NCI-H748 (cell line): ENCODE data around the gene UNC45A.
"Not testable (repeated sequence)": the region's sequence is repeated elsewhere in the genome, so short reads cannot be mapped to it uniquely, and the experiment has no call there.

Experiments used
- DNase-seq: peaks from one replicate; lab custom pipeline; 2025; ENCODE audit not compliant: unreplicated experiment; lab: John Stamatoyannopoulos, UW

The UNC45A gene

GRCh38 chr15:90915808-90916440 lies 19.2 kb upstream of the UNC45A start:
- no peak for DNase-seq

DNA sequence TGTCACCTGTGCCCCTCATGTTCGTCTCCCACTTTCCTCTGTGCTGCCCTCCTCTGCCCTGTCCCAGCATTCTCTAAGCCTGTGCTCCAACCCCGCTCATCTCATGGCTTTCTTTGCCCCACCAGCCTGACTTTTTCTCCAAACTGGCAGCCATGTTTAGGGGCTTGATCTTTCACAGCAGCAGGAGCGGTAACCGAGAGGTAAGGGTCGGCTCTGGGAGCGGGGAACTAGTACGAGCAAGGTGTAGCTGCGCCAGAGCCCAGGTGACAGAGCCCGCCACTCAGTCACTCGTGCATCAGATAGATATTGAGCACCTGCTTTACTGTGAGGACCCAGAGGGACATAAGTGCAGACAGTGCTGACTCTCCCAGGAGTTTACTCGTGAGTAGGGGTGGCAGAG lies 18.6 kb upstream of the UNC45A start:
- DNase-seq, result no peak

- DNase-seq, result no peak
Measured at GRCh38 chr15:90917569-90917968, 17.5 kb upstream of the UNC45A start.

DNA sequence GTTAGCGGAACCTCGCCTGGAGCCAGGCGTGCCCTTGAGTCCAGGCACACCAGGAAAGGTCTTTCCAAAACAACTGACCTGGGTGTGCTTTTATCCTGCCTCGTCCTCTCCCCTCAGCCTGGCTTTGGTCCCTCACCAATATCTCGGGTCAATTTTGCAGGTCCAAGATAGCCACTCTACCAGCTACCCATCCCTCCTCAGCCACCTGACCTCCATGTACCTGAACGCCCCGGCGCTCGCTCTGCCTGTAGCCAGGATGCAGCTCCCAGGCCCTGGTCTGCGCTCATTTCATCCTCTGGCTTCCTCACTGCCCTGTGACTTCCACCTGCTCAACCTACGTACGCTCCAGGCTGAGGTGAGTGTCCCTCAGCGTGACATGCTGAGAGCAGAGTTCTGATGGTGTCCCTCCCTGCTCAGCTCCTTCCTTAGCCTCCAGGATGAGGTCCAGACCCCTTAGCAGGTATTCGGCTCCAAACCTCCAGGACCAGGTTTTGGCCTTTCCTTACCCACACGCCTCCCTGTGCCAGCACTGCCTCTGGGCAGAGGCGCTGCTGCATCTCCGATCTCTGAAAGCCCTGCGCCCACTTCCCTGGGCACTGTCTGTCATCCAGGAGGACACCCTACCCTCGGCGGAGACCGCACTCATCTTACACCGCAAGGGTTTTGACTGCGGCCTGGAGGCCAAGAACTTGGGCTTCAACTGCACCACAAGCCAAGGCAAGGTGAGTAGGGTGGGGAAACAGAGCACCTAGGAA lies 16.9 kb upstream of the UNC45A start:
- no peak for DNase-seq

- DNase-seq, result no peak
Measured at GRCh38 chr15:90918835-90919234, 16.2 kb upstream of the UNC45A start.

DNA sequence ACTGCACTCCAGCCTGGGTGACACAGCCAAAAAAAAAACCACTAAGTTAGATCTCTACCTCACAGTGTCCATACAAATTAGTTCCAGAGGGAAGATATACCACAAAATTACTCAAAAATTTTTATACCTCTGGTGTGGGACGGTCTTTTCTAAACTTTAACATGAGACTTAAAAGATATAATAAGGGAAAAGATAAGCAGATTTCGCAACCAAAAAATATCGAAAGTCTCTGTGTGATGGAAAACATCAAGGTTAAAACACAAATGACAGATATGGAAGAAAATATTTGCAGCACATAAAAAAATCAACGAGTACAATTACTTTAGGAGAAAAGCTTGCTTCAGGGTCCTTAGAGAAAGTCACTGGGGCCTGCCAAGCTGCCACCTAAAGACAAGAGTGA lies 13.2 kb upstream of the UNC45A start:
- DNase-seq, result no peak

DNA sequence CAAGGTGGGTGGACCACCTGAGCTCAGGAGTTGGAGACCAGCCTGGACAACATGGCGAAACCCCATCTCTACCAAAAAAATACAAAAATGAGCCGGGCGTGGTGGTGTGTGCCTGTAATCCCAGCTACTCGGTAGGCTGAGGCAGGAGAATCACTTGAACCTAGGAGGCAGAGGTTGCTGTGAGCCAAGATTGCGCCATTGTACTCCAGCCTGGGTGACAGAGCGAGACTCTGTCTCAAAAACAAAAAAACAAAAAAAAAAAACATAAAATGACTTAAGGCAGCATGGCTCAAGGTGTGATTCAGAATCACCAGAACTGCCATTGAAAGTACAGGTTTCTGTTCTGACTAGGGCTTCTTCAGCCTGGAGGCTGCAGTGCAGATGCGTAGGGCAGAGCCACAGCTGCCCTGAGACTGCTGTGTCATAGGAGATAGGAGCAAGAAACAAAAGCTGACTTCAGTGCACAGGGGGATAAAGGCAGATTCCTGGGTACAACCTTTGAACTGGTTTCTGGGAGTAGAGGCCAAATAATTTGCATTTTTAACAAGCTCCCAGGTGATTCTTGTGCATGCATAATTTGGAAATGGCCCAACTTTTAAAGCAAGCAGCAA lies 12.3 kb upstream of the UNC45A start:
- DNase-seq, result not testable (repeated sequence)

- no peak for DNase-seq
Measured at GRCh38 chr15:90924375-90924774, 10.7 kb upstream of the UNC45A start.

- not testable (repeated sequence) for DNase-seq
Measured at GRCh38 chr15:90926766-90927165, 8.3 kb upstream of the UNC45A start.

- DNase-seq, result not testable (repeated sequence)
Measured at GRCh38 chr15:90928106-90928505, 7.0 kb upstream of the UNC45A start.

DNA sequence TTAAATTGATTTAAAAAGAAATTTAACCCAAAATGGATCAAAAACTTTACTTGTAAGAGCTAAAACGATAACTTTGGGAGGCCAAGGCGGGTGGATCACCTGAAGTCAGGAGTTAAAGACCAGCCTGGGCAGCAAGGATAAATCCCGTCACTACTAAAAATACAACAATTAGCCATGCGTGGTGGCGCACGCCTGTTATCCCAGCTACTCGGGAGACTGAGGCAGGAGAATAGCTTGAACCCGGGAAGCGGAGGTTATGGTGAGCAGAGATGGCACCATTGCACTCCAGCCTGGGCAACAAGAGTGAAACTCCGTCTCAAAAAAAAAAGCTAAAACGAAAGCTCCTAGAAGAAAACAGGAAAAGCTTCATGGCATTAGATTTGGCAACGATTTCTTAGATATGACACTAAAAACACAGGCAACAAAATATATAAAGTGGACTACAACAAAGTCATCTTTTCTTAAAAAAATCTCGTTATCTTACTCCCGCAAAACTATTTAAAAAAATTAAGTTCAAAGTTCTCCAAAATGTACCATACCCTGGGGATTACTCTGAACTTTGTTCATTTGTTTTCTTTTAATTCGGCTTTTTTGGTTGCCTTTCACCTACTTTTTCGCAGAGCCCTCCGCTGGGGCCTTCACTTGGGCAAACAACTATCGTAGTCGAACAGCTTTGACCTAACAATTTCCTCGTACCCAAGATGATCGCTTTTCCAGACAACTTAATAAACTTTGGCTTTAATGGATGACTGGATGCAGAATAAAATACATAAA lies 5.7 kb upstream of the UNC45A start:
- DNase-seq, result no peak

- no peak for DNase-seq
Measured at GRCh38 chr15:90930861-90931574, 4.1 kb upstream of the UNC45A start.

GRCh38 chr15:90931575-90931827 lies 3.6 kb upstream of the UNC45A start:
- DNase-seq, result no peak

DNA sequence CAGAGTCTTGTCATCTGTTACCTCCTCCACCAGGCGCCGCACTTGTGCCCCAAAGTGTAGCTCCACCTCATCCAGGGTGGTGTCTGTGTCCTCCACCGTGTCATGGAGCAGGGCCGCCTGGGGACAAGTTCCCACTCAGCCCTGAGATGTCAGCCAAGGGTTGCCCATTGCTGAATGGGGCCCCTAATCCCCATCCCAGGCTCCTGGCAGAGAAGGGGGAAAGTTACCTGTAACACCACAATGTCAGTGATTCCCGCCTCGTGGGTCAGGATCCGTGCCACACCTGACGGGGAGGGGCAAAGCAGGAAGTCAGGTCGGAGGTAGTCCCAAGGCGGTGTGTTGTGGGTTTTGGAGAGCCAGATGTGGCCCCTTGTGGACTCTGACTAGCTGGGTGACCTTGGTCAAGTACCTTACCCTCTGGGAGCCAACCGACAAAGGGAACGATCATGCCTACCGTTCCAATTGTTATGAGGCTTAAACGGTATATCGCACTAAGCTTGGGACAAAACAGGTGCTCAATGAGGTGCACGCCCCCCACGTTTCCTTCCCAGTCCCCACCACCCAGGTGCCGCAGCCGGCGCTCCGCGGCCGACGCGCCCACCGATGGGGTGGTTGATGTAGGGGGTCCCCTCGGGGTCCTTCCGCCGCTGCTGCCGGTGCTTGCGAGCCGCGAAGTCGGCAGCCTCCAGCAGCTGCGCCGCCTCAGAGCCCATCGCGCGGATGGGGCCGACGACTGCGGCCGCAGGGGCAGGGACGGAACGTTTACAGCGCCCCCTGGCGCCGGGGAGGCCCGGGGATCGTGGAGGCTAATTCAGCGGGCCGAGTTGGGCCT lies 3.0 kb upstream of the UNC45A start, which contains the start of gene HDDC3:
Gene HDDC3 (minus strand): TSS at position 722 of the 832 bp plus-strand sequence. CDS start 9 bp downstream, at position 713.
- peak; percentile 87 for DNase-seq

DNA sequence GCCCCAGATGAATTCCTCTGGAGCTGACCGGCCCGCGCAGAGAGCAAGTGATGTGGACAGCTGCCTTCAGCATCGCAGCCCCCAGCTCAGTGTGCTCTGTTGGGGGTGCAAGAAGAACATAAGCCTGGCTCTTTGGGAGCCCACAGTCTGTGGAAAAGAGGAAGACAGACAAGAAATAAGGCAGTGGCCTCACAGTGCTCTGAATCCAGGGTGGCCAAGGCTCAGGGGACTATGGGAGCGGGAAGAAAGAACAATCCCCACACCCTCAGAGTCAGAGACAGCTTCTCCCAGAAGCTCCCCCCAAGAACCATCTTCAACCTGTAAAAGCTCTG lies 2.5 kb upstream of the UNC45A start:
- no peak for DNase-seq

- no peak for DNase-seq
Measured at GRCh38 chr15:90933301-90933700, 1.8 kb upstream of the UNC45A start.

- DNase-seq, result peak; percentile 89
Measured at GRCh38 chr15:90934256-90934948, 683 bp upstream of the UNC45A start.

- no peak for DNase-seq
Measured at GRCh38 chr15:90936823-90937222, 1.7 kb downstream of the UNC45A start.

- DNase-seq, result no peak
Measured at GRCh38 chr15:90938261-90938660, 3.2 kb downstream of the UNC45A start.

DNA sequence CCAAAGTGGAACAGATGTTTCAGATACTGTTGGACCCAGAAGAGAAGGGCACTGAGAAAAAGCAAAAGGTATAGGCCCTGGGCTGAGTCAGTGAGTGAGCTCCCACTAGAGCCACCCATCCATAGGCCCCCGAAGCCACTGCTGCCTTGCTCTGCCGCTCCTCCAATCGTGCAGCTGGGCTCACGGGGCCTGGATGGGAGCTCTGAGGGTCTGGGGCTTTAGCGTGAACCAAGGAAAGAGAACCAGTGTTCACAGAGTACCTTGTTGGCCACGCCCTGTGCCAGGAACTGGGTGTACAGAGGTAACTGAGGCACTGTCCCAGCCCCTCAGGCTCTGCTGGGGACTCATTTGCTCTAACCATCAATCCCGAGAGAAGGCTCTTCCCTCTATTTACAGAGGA lies 4.7 kb downstream of the UNC45A start:
- DNase-seq, result no peak
